HG02642 (cell line): ENCODE measurements around the gene LUZP1.

Experiments used
- ATAC-seq: cut with Tn5 transposase; IDR thresholded peaks from one replicate; pipeline ENCODE4 v1.9.1; 2021; ENCODE audit warnings: mild to moderate bottlenecking; ENCODE audit not compliant: unreplicated experiment, poor library complexity

The LUZP1 gene

GRCh38 chr1:23039308-23039826 is 129.3 kb downstream of the LUZP1 start:
- ATAC-seq: no peak

- ATAC-seq: no peak
Observed at GRCh38 chr1:23037081-23037740, 131.4 kb downstream of the LUZP1 start.

- no peak for ATAC-seq
Observed at GRCh38 chr1:23035823-23036452, 132.7 kb downstream of the LUZP1 start.
